Right lobe of liver (tissue), 6 donors: Measurements from ENCODE around the gene MSH3. TPM values are rescaled to one million over a fixed set of nuclear protein-coding genes. Genes with fewer than 3 reads are reported as not detected.
"Not testable (repeated sequence)": the region's sequence is repeated elsewhere in the genome, so short reads cannot be mapped to it uniquely, and the experiment has no call there.

Source experiments
- ATAC-seq, 4 donors: fragments of 200-7000 bp; cut with Tn5 transposase; one replicate each; pipeline ENCODE4 v1.9.1; 2020; ENCODE audit warnings: mild to moderate bottlenecking in 4 of 4, moderate library complexity in 4 of 4
- DNase-seq, 3 donors: peaks; one replicate each; pipeline ENCODE4 v3.0.0-alpha.2; 2020
- H3K27ac ChIP-seq, 3 donors: fragments of 200-600 bp; one replicate each; pipeline ENCODE4 v1.8.0; 2022
- H3K27me3 ChIP-seq, 2 donors: fragments of 200-600 bp; one replicate each; pipeline ENCODE4 v1.8.0; 2022
- H3K36me3 ChIP-seq, 4 donors: fragments of 200-600 bp; sonication (generic) in 1 of 4; one replicate each; pipeline versions ENCODE4 v1.5.1 to v1.8.0; 2017 to 2022; ENCODE audit warnings: control low read depth in 1 of 4
- H3K4me1 ChIP-seq, 4 donors: fragments of 200-600 bp; sonication (generic) in 1 of 4; one replicate each; pipeline versions ENCODE4 v1.5.1 to v1.8.0; 2017 to 2022; ENCODE audit warnings: control low read depth in 1 of 4
- H3K4me3 ChIP-seq, 3 donors: fragments of 200-600 bp; one replicate each; pipeline ENCODE4 v1.8.0; 2022
- H3K9me3 ChIP-seq, 4 donors: fragments of 200-600 bp; sonication (generic) in 1 of 4; one replicate each; pipeline versions ENCODE4 v1.5.1 to v1.8.0; 2017 to 2022; ENCODE audit warnings: control low read depth in 1 of 4
- POLR2A ChIP-seq: fragments of 450-650 bp; IDR thresholded peaks from one replicate; pipeline ENCODE4 v1.6.1; 2017; ENCODE audit warnings: antibody characterized with exemption, mild to moderate bottlenecking
- WGBS: methylation state at CpG from one replicate; pipeline ENCODE4 v1.1.6; 2018; ENCODE audit warnings: low coverage, low lambda C conversion rate; ENCODE audit not compliant: insufficient coverage; ENCODE audit errors: missing lambda C conversion rate; 5-methylcytosine and 5-hydroxymethylcytosine counted together
- intact Hi-C, 2 donors: fragments of 100-400 bp; cut with DNase I; formaldehyde crosslinking; loops; one replicate each; pipeline versions ENCODE4 v1.11.2 to v1.14.1; 2022
- total RNA-seq, 6 experiments: library from RNA; depleted of rRNA in 2 of 6; stranded (reverse); fragments of >200 nt in 2 of 6; fragmentation: NEBNext Ultra II Directional in 3 of 6; extraction: Animal tissue kit (Norgen Biotek cat#: 25700) in 3 of 6; gene quantifications; one replicate each; pipeline versions ENCODE4 v1.1.0 to v1.2.4, GENCODE V29; 2016 to 2023
- TF ChIP-seq, protein P1 (sequence below), 4 donors: fragments of 200-600 bp in 3 of 4; fragments of 450-650 bp in 1 of 4; IDR thresholded peaks; one replicate each; pipeline versions ENCODE4 v1.5.1 to v1.8.0; 2016 to 2022; ENCODE audit warnings: antibody characterized with exemption in 4 of 4, mild to moderate bottlenecking in 2 of 4
- donor health status: DM: no; HTN: yes; CAD: no.
- donor health status: DM: no; HTN: no; CAD: no.
- donor health status: DM: no; HTN: no; CAD: no.
- donor health status: DM: no; HTN: yes; CAD: no.
- donor health status: DM: no; HTN: yes; CAD: no.

MSH3 gene
- total RNA-seq, 6 experiments from 2014 or later: 7.8 to 13.1 (median 10.8) TPM

DNA sequence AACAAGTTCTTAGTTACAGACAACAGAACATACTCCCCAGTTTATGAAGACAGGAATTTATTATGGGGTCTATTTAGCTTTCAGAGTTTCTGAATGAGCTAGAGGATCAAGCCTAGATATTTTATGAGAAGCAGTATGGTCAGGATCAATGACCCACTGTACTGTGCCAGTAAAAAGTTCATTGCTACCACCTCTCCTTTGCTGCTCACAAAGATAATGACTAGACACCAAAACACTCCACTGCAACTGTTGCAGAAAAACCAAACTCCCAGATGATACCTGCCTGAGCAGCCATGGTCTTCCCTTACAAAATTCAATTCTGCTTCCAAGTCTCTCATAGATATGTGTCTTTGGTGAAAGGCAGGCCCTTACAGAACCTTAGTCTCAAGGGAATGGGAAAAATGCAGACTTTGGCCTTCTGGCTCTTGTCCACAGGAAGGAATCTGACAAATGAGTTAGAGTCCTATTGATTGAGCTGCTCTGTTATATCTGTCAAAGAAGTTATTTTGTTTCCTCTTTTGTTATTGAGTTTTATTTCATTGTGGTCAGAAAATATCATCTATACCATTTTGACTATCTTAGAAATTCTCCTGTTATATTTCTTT lies 231.0 kb downstream of the MSH3 start:
- DNase-seq: peak in 1 of 3 donors; percentile 50
- peaks cover 0 to 20% (median 10%) of the 10 kb centered on the region in 4 donors for H3K4me1 ChIP-seq
- ATAC-seq: peak; percentile 84 to 91 (median 90)

DNA sequence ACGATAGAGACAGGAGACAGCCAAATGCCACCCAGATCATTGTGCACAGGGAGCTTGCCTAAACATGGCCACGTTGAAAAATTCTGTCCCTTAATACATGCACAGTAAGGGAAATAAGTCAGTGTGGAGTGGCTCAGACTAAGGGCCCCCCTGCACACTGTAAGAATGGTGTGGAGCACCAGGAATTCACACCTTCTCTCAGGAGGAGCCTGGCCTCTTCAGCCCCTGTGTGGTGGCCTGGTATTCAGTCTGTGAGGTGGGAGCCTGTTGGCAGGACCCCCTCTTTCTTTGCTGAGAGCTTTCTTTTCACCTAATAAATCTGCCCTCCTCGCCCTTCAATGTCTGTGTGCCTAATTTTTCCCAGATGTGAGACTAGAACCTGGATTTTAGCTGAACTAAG lies 239.6 kb downstream of the MSH3 start:
- TF ChIP-seq, protein P1, sequence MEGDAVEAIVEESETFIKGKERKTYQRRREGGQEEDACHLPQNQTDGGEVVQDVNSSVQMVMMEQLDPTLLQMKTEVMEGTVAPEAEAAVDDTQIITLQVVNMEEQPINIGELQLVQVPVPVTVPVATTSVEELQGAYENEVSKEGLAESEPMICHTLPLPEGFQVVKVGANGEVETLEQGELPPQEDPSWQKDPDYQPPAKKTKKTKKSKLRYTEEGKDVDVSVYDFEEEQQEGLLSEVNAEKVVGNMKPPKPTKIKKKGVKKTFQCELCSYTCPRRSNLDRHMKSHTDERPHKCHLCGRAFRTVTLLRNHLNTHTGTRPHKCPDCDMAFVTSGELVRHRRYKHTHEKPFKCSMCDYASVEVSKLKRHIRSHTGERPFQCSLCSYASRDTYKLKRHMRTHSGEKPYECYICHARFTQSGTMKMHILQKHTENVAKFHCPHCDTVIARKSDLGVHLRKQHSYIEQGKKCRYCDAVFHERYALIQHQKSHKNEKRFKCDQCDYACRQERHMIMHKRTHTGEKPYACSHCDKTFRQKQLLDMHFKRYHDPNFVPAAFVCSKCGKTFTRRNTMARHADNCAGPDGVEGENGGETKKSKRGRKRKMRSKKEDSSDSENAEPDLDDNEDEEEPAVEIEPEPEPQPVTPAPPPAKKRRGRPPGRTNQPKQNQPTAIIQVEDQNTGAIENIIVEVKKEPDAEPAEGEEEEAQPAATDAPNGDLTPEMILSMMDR (IDR thresholded peaks at IDR 0.05): no peak
- TF ChIP-seq POLR2A: no peak

More for the DNA sequence above, 231.0 kb downstream of the MSH3 start:
- TF ChIP-seq, protein P1 (IDR thresholded peaks at IDR 0.05): no peak
- TF ChIP-seq POLR2A: no peak
- Histone ChIP-seq H3K27ac (peak overlapping the region in 1 of 3 donors; percentile 17), H3K9me3 (no peaks in the 10 kb centered on the region), H3K4me3 (no peak overlapping the region), H3K27me3 (no peaks in the 10 kb centered on the region), H3K36me3 (no peaks in the 10 kb centered on the region)
- intact Hi-C loops: no loop called here

DNA sequence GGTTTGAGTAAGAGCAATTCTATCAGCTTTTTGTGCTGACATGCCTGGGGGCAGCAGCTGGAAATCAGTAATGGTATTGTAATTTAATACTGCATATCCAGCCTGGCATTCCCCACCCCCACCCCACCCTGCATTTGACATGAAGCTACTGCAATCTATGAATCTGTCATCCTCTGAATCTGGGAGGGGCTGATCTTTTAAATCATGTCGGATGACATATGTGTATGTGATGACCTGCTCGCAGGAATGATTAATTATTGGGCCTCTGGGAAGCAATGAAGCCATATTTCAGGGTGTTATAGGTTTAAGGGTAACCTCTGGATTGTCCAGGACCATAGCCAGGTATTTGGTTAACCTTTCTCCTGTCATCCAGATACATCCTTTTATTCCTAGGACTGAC lies 241.1 kb downstream of the MSH3 start:
- H3K4me1 ChIP-seq: no peaks in the 10 kb centered on the region
- no peak overlapping the region for H3K27ac ChIP-seq
- no peaks in the 10 kb centered on the region for H3K36me3 ChIP-seq
- intact Hi-C loops: no loop called here
- H3K9me3 ChIP-seq: no peaks in the 10 kb centered on the region
- H3K4me3 ChIP-seq: no peak overlapping the region
- DNase-seq (no peak), ATAC-seq (no peak)
- no peaks in the 10 kb centered on the region for H3K27me3 ChIP-seq
- TF ChIP-seq, protein P1 (IDR thresholded peaks at IDR 0.05): no peak
- no peak for TF ChIP-seq POLR2A
- 90% methylated on average over 2 of the region's 2 CpGs for WGBS

More for the DNA sequence above, 239.6 kb downstream of the MSH3 start:
- Histone ChIP-seq H3K4me1 (no peaks in the 10 kb centered on the region), H3K36me3 (no peaks in the 10 kb centered on the region), H3K27ac (no peak overlapping the region), H3K4me3 (no peak overlapping the region), H3K27me3 (no peaks in the 10 kb centered on the region), H3K9me3 (no peaks in the 10 kb centered on the region)
- DNase-seq (no peak), ATAC-seq (no peak)
- WGBS: 81% methylated on average over 3 of the region's 3 CpGs
- intact Hi-C loops: no loop called here

DNA sequence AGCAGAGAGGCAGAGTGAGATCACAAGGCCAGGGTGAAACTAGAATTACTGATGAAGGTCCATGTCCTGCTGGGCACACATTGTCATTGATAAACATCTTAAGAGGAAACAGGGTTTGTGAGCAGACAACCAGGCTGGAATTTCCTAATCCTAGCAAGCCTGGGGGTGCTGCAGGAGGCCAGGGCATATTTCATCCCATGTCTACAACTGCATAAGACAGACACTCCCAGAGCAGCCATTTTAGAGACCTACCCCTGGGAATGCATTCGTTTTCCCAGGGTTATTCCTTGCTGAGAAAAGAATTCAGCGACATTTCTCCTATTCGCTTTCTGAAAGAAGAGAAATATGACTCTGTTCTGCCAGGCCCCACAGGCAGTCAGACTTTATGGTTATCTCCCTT lies 248.2 kb downstream of the MSH3 start:
- H3K36me3 ChIP-seq, H3K27ac ChIP-seq, DNase-seq, H3K27me3 ChIP-seq, H3K4me3 ChIP-seq, intact Hi-C loops, ATAC-seq, H3K4me1 ChIP-seq, H3K9me3 ChIP-seq: not testable (repeated sequence)
- 90% methylated on average over 3 of the region's 3 CpGs for WGBS

DNA sequence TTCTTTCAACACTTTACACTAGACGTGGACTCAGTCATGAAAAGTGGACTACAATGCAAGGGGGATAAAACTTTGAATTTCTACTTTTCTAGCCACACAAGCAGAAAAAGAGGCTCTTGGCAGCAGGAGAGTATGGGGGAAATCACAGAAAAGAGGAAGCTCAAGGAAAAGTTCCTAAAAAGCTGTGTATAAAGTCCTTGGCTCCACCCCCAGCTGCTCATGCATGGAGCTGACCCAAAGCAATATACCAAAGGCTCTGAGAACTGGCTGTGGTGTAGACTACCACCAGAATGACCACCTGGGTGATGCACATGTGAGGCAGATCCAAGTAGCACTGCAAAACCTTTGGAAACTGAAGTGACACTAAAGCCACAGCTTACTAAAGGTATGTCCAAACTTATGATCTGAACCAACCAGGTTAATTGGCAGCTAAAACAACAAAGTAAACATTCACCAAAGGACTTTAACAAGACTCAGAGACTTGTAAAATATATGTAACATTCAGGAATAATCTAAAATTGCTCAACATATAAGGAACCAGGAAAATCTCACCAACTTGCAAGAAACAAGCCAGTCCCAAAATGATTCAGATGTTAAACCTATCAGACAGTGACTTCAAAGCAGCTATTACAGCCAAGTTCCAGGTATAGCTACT lies 250.2 kb downstream of the MSH3 start:
- no peak for TF ChIP-seq POLR2A
- TF ChIP-seq, protein P1 (IDR thresholded peaks at IDR 0.05): no peak
- Histone ChIP-seq H3K9me3 (no peaks in the 10 kb centered on the region), H3K27me3 (no peaks in the 10 kb centered on the region), H3K4me3 (no peak overlapping the region), H3K4me1 (no peaks in the 10 kb centered on the region), H3K36me3 (no peaks in the 10 kb centered on the region), H3K27ac (no peak overlapping the region)
- 57% methylated on average over 1 of the region's 1 CpG for WGBS
- intact Hi-C loops: no loop called here
- ATAC-seq (peak in 2 of 4 donors; percentile 28 to 66), DNase-seq (no peak)
